Loucy (cell line): ENCODE measurements around the gene RPS29.
A peak's percentile ranks its signal among the peaks of the same experiment; 100 is the strongest.

Experiments used
- H2AFZ ChIP-seq: fragments of 200-600 bp; sonication (generic); 2 replicates; pipeline ENCODE4 v1.6.0; 2016; ENCODE audit warnings: antibody characterized with exemption, mild to moderate bottlenecking, low read length, moderate library complexity
- H3F3A ChIP-seq: fragments of 200-600 bp; 2 replicates; pipeline ENCODE4 v1.6.0; 2016; ENCODE audit warnings: antibody characterized with exemption, low read depth, mild to moderate bottlenecking
- H3K27me3 ChIP-seq: fragments of 200-600 bp; sonication (generic); 2 replicates; pipeline ENCODE4 v1.6.1; 2014; ENCODE audit warnings: low read length, mild to moderate bottlenecking; ENCODE audit not compliant: insufficient read depth, poor library complexity, severe bottlenecking
- H3K36me3 ChIP-seq: fragments of 200-600 bp; sonication (generic); 2 replicates; pipeline ENCODE4 v1.6.1; 2016; ENCODE audit warnings: low read length; ENCODE audit not compliant: insufficient read depth
- H3K4me1 ChIP-seq: fragments of 200-600 bp; sonication (generic); 2 replicates; pipeline ENCODE4 v1.5.1; 2014; ENCODE audit warnings: low read length, mild to moderate bottlenecking; ENCODE audit not compliant: insufficient read depth, poor library complexity, severe bottlenecking
- H3K4me2 ChIP-seq: fragments of 200-600 bp; sonication (generic); 2 replicates; pipeline ENCODE4 v1.6.0; 2014; ENCODE audit warnings: antibody characterized with exemption, low read length, low read depth, mild to moderate bottlenecking; ENCODE audit not compliant: poor library complexity, severe bottlenecking
- H3K4me3 ChIP-seq: fragments of 200-600 bp; sonication (generic); 2 replicates; pipeline ENCODE4 v1.5.1; 2014; ENCODE audit warnings: low read length, mild to moderate bottlenecking, mixed read lengths; ENCODE audit not compliant: poor library complexity, severe bottlenecking
- H3K79me2 ChIP-seq: fragments of 200-600 bp; sonication (generic); 2 replicates; pipeline ENCODE4 v1.6.1; 2014; ENCODE audit warnings: low read length; ENCODE audit not compliant: insufficient read depth
- H3K9ac ChIP-seq: fragments of 200-600 bp; sonication (generic); 2 replicates; pipeline ENCODE4 v1.6.0; 2014; ENCODE audit warnings: mild to moderate bottlenecking, low read depth, low read length, moderate library complexity; ENCODE audit not compliant: poor library complexity, severe bottlenecking
- H3K9me2 ChIP-seq: fragments of 200-600 bp; sonication (generic); replicated peaks from 2 replicates; pipeline ENCODE4 v1.6.1; 2016; ENCODE audit warnings: low read depth, low read length, mixed read lengths
- H3K9me3 ChIP-seq: fragments of 200-600 bp; sonication (generic); 2 replicates; pipeline ENCODE4 v1.6.1; 2014; ENCODE audit warnings: mild to moderate bottlenecking, antibody characterized with exemption, low read length, low read depth; ENCODE audit not compliant: insufficient read depth
- H4K20me1 ChIP-seq: fragments of 200-600 bp; sonication (generic); 2 replicates; pipeline ENCODE4 v1.6.0; 2014; ENCODE audit warnings: antibody characterized with exemption, low read length, mild to moderate bottlenecking; ENCODE audit not compliant: insufficient read depth, poor library complexity, severe bottlenecking
- EZH2phosphoT487 ChIP-seq: fragments of 200-600 bp; IDR thresholded peaks from 2 replicates; pipeline ENCODE4 v1.6.1; 2018; ENCODE audit warnings: antibody characterized with exemption, mild to moderate bottlenecking, moderate library complexity, borderline replicate concordance
- TF ChIP-seq, protein P1 (sequence below): fragments of 200-600 bp; sonication (generic); conservative IDR thresholded peaks from 2 replicates; pipeline ENCODE4 v1.5.1; 2014; ENCODE audit warnings: mild to moderate bottlenecking, antibody characterized with exemption, low read length

The RPS29 gene

DNA sequence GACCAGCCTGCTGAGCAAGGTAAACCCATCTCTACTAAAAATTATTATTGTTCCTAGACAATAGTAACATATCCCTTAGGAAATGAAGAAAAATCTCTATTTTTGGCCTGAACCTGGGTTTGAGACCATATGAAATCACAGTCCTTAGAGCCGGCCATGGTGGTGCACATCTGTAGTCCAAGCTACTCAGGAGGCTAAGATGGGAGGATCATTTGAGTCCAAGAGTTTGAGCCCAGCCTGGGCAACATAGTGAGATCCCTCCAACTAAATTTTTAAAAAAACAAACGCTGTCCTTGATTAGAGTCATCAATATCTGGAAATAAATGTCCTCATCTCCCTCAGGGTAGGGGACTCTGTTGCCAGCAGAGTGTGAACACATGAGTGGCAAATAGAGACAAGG lies 34.6 kb downstream of the RPS29 start:
- no peak for TF ChIP-seq EZH2phosphoT487
- TF ChIP-seq, protein P1, sequence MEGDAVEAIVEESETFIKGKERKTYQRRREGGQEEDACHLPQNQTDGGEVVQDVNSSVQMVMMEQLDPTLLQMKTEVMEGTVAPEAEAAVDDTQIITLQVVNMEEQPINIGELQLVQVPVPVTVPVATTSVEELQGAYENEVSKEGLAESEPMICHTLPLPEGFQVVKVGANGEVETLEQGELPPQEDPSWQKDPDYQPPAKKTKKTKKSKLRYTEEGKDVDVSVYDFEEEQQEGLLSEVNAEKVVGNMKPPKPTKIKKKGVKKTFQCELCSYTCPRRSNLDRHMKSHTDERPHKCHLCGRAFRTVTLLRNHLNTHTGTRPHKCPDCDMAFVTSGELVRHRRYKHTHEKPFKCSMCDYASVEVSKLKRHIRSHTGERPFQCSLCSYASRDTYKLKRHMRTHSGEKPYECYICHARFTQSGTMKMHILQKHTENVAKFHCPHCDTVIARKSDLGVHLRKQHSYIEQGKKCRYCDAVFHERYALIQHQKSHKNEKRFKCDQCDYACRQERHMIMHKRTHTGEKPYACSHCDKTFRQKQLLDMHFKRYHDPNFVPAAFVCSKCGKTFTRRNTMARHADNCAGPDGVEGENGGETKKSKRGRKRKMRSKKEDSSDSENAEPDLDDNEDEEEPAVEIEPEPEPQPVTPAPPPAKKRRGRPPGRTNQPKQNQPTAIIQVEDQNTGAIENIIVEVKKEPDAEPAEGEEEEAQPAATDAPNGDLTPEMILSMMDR: no peak
- Histone ChIP-seq H2AFZ (no peak overlapping the region), H3K9ac (no peak overlapping the region), H3K9me2 (no peaks in the 10 kb centered on the region), H3K9me3 (no peaks in the 10 kb centered on the region), H4K20me1 (no peaks in the 10 kb centered on the region), H3K36me3 (no peaks in the 10 kb centered on the region), H3F3A (no peaks in the 10 kb centered on the region), H3K79me2 (no peaks in the 10 kb centered on the region), H3K4me3 (no peak overlapping the region), H3K27me3 (no peaks in the 10 kb centered on the region), H3K4me1 (no peaks in the 10 kb centered on the region), H3K4me2 (no peak overlapping the region)

DNA sequence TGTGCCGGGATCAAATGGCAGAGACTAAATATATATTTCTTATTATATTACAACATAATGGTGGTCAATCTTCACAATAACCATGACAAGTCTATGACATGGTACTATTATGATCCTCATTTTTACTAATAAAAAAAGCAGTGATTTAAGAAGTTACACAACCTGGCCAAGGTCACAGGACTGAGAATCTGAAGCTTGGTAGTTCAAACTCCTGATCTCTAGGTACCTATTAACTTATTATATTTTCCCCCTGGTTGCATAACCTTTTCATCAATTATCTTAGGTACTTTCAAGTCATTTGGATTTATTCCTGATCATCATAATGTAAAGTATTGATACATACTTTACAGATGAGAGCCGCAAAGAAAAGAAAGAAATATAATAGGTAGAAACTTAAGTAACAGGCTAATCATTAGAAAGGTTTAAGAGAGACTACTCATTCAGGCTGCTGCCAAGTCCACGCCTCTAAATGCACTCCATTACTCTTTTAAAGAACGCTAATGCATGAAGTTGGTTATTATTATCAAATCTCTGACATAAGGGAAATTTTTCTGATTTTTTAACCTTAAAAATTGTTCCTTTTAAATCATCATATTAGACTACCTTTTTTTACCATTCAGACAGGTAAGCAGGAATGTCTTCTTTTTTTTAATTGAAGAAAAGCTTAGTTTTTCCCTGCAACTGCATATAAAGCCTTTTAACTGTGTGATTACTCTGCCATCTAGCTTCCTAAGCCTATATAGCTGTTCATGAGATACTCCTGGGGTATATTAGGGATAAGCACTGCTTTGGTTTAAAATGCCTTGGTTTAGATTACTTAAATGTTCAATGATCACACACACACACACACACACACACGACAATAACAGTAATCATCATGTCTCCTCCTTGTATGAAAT lies 35.6 kb downstream of the RPS29 start:
- H3K79me2 ChIP-seq: no peaks in the 10 kb centered on the region
- no peaks in the 10 kb centered on the region for H3K36me3 ChIP-seq
- H4K20me1 ChIP-seq: no peaks in the 10 kb centered on the region
- H3K9me3 ChIP-seq: no peaks in the 10 kb centered on the region
- TF ChIP-seq, protein P1: peak; percentile 69
- TF ChIP-seq EZH2phosphoT487: no peak
- no peak overlapping the region for H3K9ac ChIP-seq
- no peaks in the 10 kb centered on the region for H3K9me2 ChIP-seq
- no peak overlapping the region for H3K4me2 ChIP-seq
- H3K4me3 ChIP-seq: no peak overlapping the region
- no peaks in the 10 kb centered on the region for H3K27me3 ChIP-seq
- H2AFZ ChIP-seq: no peak overlapping the region
- H3F3A ChIP-seq: no peaks in the 10 kb centered on the region
- H3K4me1 ChIP-seq: no peaks in the 10 kb centered on the region

DNA sequence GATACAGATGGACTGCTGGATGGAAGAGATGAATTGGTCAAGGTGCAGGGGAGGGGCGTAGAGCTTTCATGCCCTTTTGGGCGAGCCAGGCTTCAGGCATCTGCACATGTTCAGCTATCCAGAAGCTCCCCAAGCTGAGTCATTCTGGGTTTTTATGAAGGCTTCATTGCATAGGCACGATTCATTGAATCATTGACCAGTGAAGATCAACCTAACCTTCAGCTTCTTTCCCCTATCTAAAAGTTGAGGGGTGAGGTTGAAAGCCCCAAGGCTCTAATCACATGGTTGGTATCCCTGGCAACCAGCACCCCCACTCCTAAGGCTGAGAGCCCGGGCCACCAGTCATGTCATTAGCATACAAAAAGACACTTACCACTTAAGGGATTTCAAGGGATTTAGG lies 36.3 kb downstream of the RPS29 start:
- H3K27me3 ChIP-seq: no peaks in the 10 kb centered on the region

More for the DNA sequence above, 36.3 kb downstream of the RPS29 start:
- Histone ChIP-seq H3F3A (no peaks in the 10 kb centered on the region), H3K9ac (no peak overlapping the region), H3K79me2 (no peaks in the 10 kb centered on the region), H3K4me3 (no peak overlapping the region), H3K9me2 (no peaks in the 10 kb centered on the region), H3K36me3 (no peaks in the 10 kb centered on the region), H3K4me1 (no peaks in the 10 kb centered on the region), H2AFZ (no peak overlapping the region), H3K9me3 (no peaks in the 10 kb centered on the region), H4K20me1 (no peaks in the 10 kb centered on the region), H3K4me2 (no peak overlapping the region)
- TF ChIP-seq, protein P1: no peak
- no peak for TF ChIP-seq EZH2phosphoT487
